IMR-90 (cell line): ENCODE data around the gene DRAP1. TPM values are rescaled to one million over a fixed set of nuclear protein-coding genes. Genes with fewer than 3 reads are reported as not detected.

Experiments
- ATAC-seq: fragments of 200-7000 bp; cut with Tn5 transposase; 2 replicates; pipeline ENCODE4 v1.9.1; 2020; ENCODE audit warnings: low read depth, mild to moderate bottlenecking, moderate library complexity
- BruUV-seq: library from RNA; stranded (reverse); fragments of 400-500 nt; replicated peaks from 2 replicates; lab custom pipeline; 2021; lab: Mats Ljungman, UMichigan
- CTCF ChIA-PET: fragments of 300-600 bp; formaldehyde crosslinking; extraction: SDS; loops from one replicate; lab custom pipeline; 2021; ENCODE audit warnings: antibody characterized with exemption; lab: Yijun Ruan, JAX
- POLR2A ChIA-PET: fragments of 300-600 bp; sonication (Branson Sonifier 250); formaldehyde crosslinking; loops from one replicate; lab custom pipeline; 2022; ENCODE audit warnings: antibody characterized with exemption; ENCODE audit not compliant: unreplicated experiment; lab: Charles Lee
- DNase-seq: peaks from one replicate; pipeline ENCODE4 v3.0.0; 2013
- H2AFZ ChIP-seq: replicated peaks from 2 replicates; pipeline ENCODE3; 2013; ENCODE audit warnings: low read length, mild to moderate bottlenecking; ENCODE audit not compliant: poor library complexity
- H2AK5ac ChIP-seq: 2 replicates; pipeline ENCODE4 v1.6.1; 2013; ENCODE audit warnings: low read depth, low read length, inconsistent platforms
- H2AK9ac ChIP-seq: replicated peaks from 2 replicates; pipeline ENCODE3; 2013; ENCODE audit warnings: mild to moderate bottlenecking, low read depth, low read length, moderate library complexity; ENCODE audit not compliant: poor library complexity
- H2BK120ac ChIP-seq: 2 replicates; pipeline ENCODE4 v1.6.1; 2013; ENCODE audit warnings: low read depth, low read length, inconsistent platforms
- H2BK15ac ChIP-seq: 3 replicates; pipeline ENCODE4 v1.6.1; 2013; ENCODE audit warnings: low read depth, low read length, inconsistent platforms
- H2BK20ac ChIP-seq: 2 replicates; pipeline ENCODE4 v1.6.1; 2013; ENCODE audit warnings: low read depth, mild to moderate bottlenecking, inconsistent platforms, low read length, moderate library complexity
- H2BK5ac ChIP-seq: 2 replicates; pipeline ENCODE4 v1.6.1; 2013; ENCODE audit warnings: mild to moderate bottlenecking, low read depth, low read length, inconsistent platforms; ENCODE audit not compliant: poor library complexity, severe bottlenecking
- H3K14ac ChIP-seq: replicated peaks from 2 replicates; pipeline ENCODE4 v1.6.1; 2013; ENCODE audit warnings: low read depth, low read length, inconsistent platforms
- H3K18ac ChIP-seq: 2 replicates; pipeline ENCODE4 v1.6.1; 2013; ENCODE audit warnings: low read depth, low read length, control low read depth
- H3K23ac ChIP-seq: 2 replicates; pipeline ENCODE4 v1.6.1; 2013; ENCODE audit warnings: low read depth, low read length, inconsistent platforms
- H3K27ac ChIP-seq: 2 replicates; pipeline ENCODE4 v1.5.1; 2013; ENCODE audit warnings: mild to moderate bottlenecking, control low read depth, low read length; ENCODE audit not compliant: insufficient read depth
- H3K27me3 ChIP-seq: 2 replicates; pipeline ENCODE4 v1.6.1; 2013; ENCODE audit warnings: low read length; ENCODE audit not compliant: control insufficient read depth, insufficient read depth
- H3K36me3 ChIP-seq: 2 replicates; pipeline ENCODE4 v1.6.1; 2013; ENCODE audit warnings: low read length, mixed read lengths; ENCODE audit not compliant: control insufficient read depth, insufficient read depth
- H3K4ac ChIP-seq: 2 replicates; pipeline ENCODE4 v1.6.1; 2013; ENCODE audit warnings: low read depth, low read length, inconsistent platforms
- H3K4me1 ChIP-seq: 2 replicates; pipeline ENCODE4 v1.6.1; 2013; ENCODE audit warnings: low read length, mixed read lengths; ENCODE audit not compliant: control insufficient read depth, insufficient read depth
- H3K4me2 ChIP-seq: 2 replicates; pipeline ENCODE4 v1.6.1; 2013; ENCODE audit warnings: low read depth, mild to moderate bottlenecking, control low read depth, low read length, moderate library complexity
- H3K4me3 ChIP-seq: 2 replicates; pipeline ENCODE4 v1.5.1; 2013; ENCODE audit warnings: low read depth, mild to moderate bottlenecking, control low read depth, low read length, moderate library complexity; ENCODE audit not compliant: insufficient read depth
- H3K56ac ChIP-seq: 2 replicates; pipeline ENCODE4 v1.6.1; 2013; ENCODE audit warnings: low read length, inconsistent platforms; ENCODE audit not compliant: insufficient read depth; ENCODE audit errors: extremely low read depth
- H3K79me1 ChIP-seq, 2 experiments: 2 replicates each; pipeline ENCODE4 v1.6.1; 2013; ENCODE audit warnings: low read length in 2 of 2, inconsistent platforms in 1 of 2, low read depth in 1 of 2
- H3K9ac ChIP-seq: 2 replicates; pipeline ENCODE4 v1.6.1; 2013; ENCODE audit warnings: low read depth, low read length, control low read depth
- H3K9me1 ChIP-seq: 2 replicates; pipeline ENCODE4 v1.6.1; 2013; ENCODE audit warnings: low read length, inconsistent platforms; ENCODE audit not compliant: insufficient read depth
- H3K9me3 ChIP-seq: 2 replicates; pipeline ENCODE4 v1.6.1; 2013; ENCODE audit warnings: low read length; ENCODE audit not compliant: control insufficient read depth, insufficient read depth
- H4K20me1 ChIP-seq: 2 replicates; pipeline ENCODE4 v1.6.1; 2013; ENCODE audit warnings: low read length, inconsistent platforms; ENCODE audit not compliant: insufficient read depth
- H4K5ac ChIP-seq: 2 replicates; pipeline ENCODE4 v1.6.1; 2013; ENCODE audit warnings: mild to moderate bottlenecking, low read depth, low read length, control low read depth
- H4K8ac ChIP-seq, 2 experiments: 2 replicates each; pipeline ENCODE4 v1.6.1; 2013; ENCODE audit warnings: low read depth in 2 of 2, low read length in 2 of 2, control low read depth in 1 of 2, inconsistent platforms in 1 of 2
- H4K91ac ChIP-seq: 2 replicates; pipeline ENCODE4 v1.6.1; 2013; ENCODE audit warnings: low read depth, low read length, inconsistent platforms; ENCODE audit not compliant: insufficient read depth
- CEBPB ChIP-seq: IDR thresholded peaks from 2 replicates; pipeline ENCODE4 v1.6.1; 2012; ENCODE audit warnings: low read depth, low read length, improper control_type of control experiment
- CHD1 ChIP-seq: IDR thresholded peaks from 2 replicates; pipeline ENCODE4 v1.6.1; 2012; ENCODE audit warnings: low read depth, low read length, improper control_type of control experiment
- CTCF ChIP-seq: conservative IDR thresholded peaks from 2 replicates; pipeline ENCODE4 v1.5.1; 2012; ENCODE audit warnings: mild to moderate bottlenecking, low read depth, low read length, improper control_type of control experiment
- FOS ChIP-seq: fragments of 150-350 bp; IDR thresholded peaks from 2 replicates; pipeline ENCODE4 v1.6.1; 2016; ENCODE audit warnings: low read depth, low read length
- MAFK ChIP-seq: IDR thresholded peaks from 2 replicates; pipeline ENCODE4 v1.6.1; 2012; ENCODE audit warnings: low read depth, low read length, improper control_type of control experiment
- MAZ ChIP-seq: IDR thresholded peaks from 2 replicates; pipeline ENCODE4 v1.6.1; 2012; ENCODE audit warnings: low read depth, mild to moderate bottlenecking, low read length, improper control_type of control experiment, moderate library complexity, borderline replicate concordance
- MXI1 ChIP-seq: IDR thresholded peaks from 2 replicates; pipeline ENCODE4 v1.6.1; 2012; ENCODE audit warnings: low read depth, mild to moderate bottlenecking, low read length, moderate library complexity, borderline replicate concordance
- NFE2L2 ChIP-seq: fragments of 150-350 bp; IDR thresholded peaks from 2 replicates; pipeline ENCODE4 v1.6.1; 2016; ENCODE audit warnings: low read depth, mild to moderate bottlenecking, low read length
- RCOR1 ChIP-seq: IDR thresholded peaks from 2 replicates; pipeline ENCODE4 v1.6.1; 2012; ENCODE audit warnings: mild to moderate bottlenecking, low read length, improper control_type of control experiment; ENCODE audit not compliant: insufficient replicate concordance
- RFX5 ChIP-seq: IDR thresholded peaks from 2 replicates; pipeline ENCODE4 v1.8.0; 2012; ENCODE audit warnings: low read depth, mild to moderate bottlenecking, low read length, moderate library complexity
- USF2 ChIP-seq: fragments of 150-350 bp; IDR thresholded peaks from 2 replicates; pipeline ENCODE4 v1.6.1; 2017; ENCODE audit warnings: mild to moderate bottlenecking, antibody characterized with exemption, low read length, low read depth
- WGBS, 2 experiments: methylation state at CpG; one replicate each; pipeline versions ENCODE4 v1.1.5 to v1.1.7; 2013; ENCODE audit warnings: missing lambda C conversion rate in 2 of 2; ENCODE audit not compliant: insufficient read length in 1 of 2; ENCODE audit errors: extremely low coverage in 2 of 2; 5-methylcytosine and 5-hydroxymethylcytosine counted together
- dilution Hi-C: fragments of 300-500 bp; cut with HindIII; formaldehyde crosslinking; loops from one replicate; pipeline ENCODE4 v1.14.3; 2018; ENCODE audit warnings: low sequenced_read_pairs; ENCODE audit not compliant: unreplicated experiment
- in situ Hi-C: fragments of 300-500 bp; cut with MboI; formaldehyde crosslinking; loops from 3 replicates; pipeline ENCODE4 v1.14.3; 2019; ENCODE audit warnings: low sequenced_read_pairs, inconsistent platforms, mixed read lengths
- intact Hi-C: fragments of 100-400 bp; cut with micrococcal nuclease; formaldehyde crosslinking; loops from 2 replicates; pipeline ENCODE4 v1.10.0; 2022
- polyA plus RNA-seq, 3 experiments: library from polyadenylated mRNA; depleted of rRNA; stranded (reverse); fragments of >200 nt; gene quantifications; 2 replicates each; pipeline ENCODE4 v1.2.3, GENCODE V29; 2012; ENCODE audit warnings: low replicate concordance in 1 of 3
- total RNA-seq: library from RNA; depleted of rRNA; stranded (reverse); fragments of >200 nt; gene quantifications from 2 replicates; pipeline ENCODE4 v1.2.3, GENCODE V29; 2012
- TF ChIP-seq, protein P1 (sequence below): fragments of 150-350 bp; IDR thresholded peaks from 2 replicates; pipeline ENCODE4 v1.6.1; 2016; ENCODE audit warnings: low read depth, mild to moderate bottlenecking, low read length, moderate library complexity, borderline replicate concordance

The DRAP1 gene
- total and polyA plus RNA-seq, 2 of the 4 experiments (the other 2 are of a cell fraction) = 237 to 344 TPM

DNA sequence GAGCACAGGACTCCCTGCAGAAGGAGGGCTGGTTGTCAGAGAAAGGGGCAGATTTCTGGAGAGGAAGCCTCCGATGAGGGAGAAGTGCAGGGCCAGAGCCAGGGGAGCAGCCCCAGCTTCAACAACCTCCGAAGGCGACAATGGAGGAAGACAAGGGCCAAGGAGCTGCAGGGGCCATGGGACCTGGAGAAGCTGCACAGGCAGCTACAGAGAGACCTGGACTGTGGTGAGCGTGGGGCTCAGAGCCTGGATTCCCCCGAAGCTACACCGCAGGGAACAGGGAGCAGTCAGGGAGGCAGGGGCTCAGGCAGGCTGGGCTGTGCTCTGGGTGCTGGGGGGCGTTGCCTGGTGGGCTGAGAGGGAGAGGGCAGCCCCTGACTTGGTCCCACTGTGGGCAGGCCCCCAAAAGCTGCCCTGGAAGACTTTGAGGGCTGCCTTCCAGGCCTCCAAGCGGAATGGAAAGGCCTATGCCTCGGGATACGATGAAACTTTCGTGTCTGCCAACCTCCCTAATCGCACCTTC lies 28.4 kb downstream of the DRAP1 start:
- no peak overlapping the region for H3K56ac ChIP-seq
- no peaks in the 10 kb centered on the region for H4K20me1 ChIP-seq
- peaks cover 3% of the 10 kb centered on the region; the same call in 1 of the 2 replicates for H3K27me3 ChIP-seq
- H3K4me1 ChIP-seq = no peaks in the 10 kb centered on the region
- no peak overlapping the region for H4K8ac ChIP-seq
- no peaks in the 10 kb centered on the region for H3K79me1 ChIP-seq
- H3K27ac ChIP-seq = no peak overlapping the region
- H3K9me3 ChIP-seq = no peaks in the 10 kb centered on the region
- no peak overlapping the region for H2BK120ac ChIP-seq
- H3K18ac ChIP-seq = no peak overlapping the region
- no peak overlapping the region for H4K5ac ChIP-seq
- ATAC-seq (no peak), DNase-seq (no peak)
- ChIA-PET POLR2A (no interaction called here), CTCF (interaction anchor here (1.1 kb wide), 1 partner anchor 59 kb away, joined by 3 read pairs; the partner anchor contains the start of gene FIBP)
- dilution Hi-C loops = no loop called here
- H3K4me3 ChIP-seq = no peak overlapping the region
- no TSS peak for BruUV-seq
- no peak overlapping the region for H3K14ac ChIP-seq
- no peak overlapping the region for H2AFZ ChIP-seq
- no peaks in the 10 kb centered on the region for H3K36me3 ChIP-seq
- H2BK15ac ChIP-seq = no peak overlapping the region
- no peak overlapping the region for H2AK9ac ChIP-seq
- H2BK5ac ChIP-seq = no peak overlapping the region
- no peak overlapping the region for H2AK5ac ChIP-seq
- H3K23ac ChIP-seq = no peak overlapping the region
- no peak overlapping the region for H2BK20ac ChIP-seq
- peaks cover under 1% of the 10 kb centered on the region for H3K9me1 ChIP-seq
- H3K4me2 ChIP-seq = no peak overlapping the region
- intact Hi-C loops = no loop called here
- H4K91ac ChIP-seq = no peak overlapping the region
- no peak overlapping the region for H3K4ac ChIP-seq
- in situ Hi-C loops = no loop called here
- no peak overlapping the region for H3K9ac ChIP-seq
- 95% methylated on average over 3 of the region's 12 CpGs; no CpG with 5 or more reads in 1 of the 2 experiments for WGBS, 2 experiments
- TF ChIP-seq, protein P1, sequence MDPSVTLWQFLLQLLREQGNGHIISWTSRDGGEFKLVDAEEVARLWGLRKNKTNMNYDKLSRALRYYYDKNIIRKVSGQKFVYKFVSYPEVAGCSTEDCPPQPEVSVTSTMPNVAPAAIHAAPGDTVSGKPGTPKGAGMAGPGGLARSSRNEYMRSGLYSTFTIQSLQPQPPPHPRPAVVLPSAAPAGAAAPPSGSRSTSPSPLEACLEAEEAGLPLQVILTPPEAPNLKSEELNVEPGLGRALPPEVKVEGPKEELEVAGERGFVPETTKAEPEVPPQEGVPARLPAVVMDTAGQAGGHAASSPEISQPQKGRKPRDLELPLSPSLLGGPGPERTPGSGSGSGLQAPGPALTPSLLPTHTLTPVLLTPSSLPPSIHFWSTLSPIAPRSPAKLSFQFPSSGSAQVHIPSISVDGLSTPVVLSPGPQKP = no peak
- TF ChIP-seq CEBPB (no peak), CTCF (no peak), FOS (no peak), RCOR1 (no peak), MAZ (no peak), CHD1 (no peak), USF2 (no peak), MAFK (no peak), RFX5 (no peak), MXI1 (no peak), NFE2L2 (no peak)
